OCI-LY3 (cell line): ENCODE measurements around the gene FOXD2.

Source experiments
- H2AFZ ChIP-seq: fragments of 200-600, 300-600 bp; shearing (Covaris generic); 2 replicates; pipeline ENCODE4 v1.6.0; 2014; ENCODE audit warnings: antibody characterized with exemption, low read depth, low read length
- H3K27ac ChIP-seq: fragments of 200-600, 300-600 bp; sonication (generic); 2 replicates; pipeline ENCODE4 v1.5.1; 2014; ENCODE audit warnings: mild to moderate bottlenecking, low read length, moderate library complexity, mixed read lengths
- H3K27me3 ChIP-seq: fragments of 200-600, 300-600 bp; sonication (generic); 2 replicates; pipeline ENCODE4 v1.6.1; 2014; ENCODE audit warnings: low read depth, low read length, mixed read lengths
- H3K36me3 ChIP-seq: fragments of 200-600, 300-600 bp; sonication (generic); replicated peaks from 2 replicates; pipeline ENCODE3; 2014; ENCODE audit warnings: low read depth, low read length, mixed read lengths
- H3K4me1 ChIP-seq: fragments of 300-600, 200-600 bp; sonication (generic); 2 replicates; pipeline ENCODE4 v1.6.1; 2014; ENCODE audit warnings: low read length, mixed read lengths
- H3K4me2 ChIP-seq: fragments of 200-600, 300-600 bp; sonication (generic); 2 replicates; pipeline ENCODE4 v1.6.1; 2014; ENCODE audit warnings: low read length, mixed read lengths
- H3K4me3 ChIP-seq: fragments of 300-600, 200-600 bp; sonication (generic); 2 replicates; pipeline ENCODE4 v1.5.1; 2014; ENCODE audit warnings: antibody characterized with exemption, mild to moderate bottlenecking, low read length, moderate library complexity
- H3K79me2 ChIP-seq: fragments of 300-600, 200-600 bp; shearing (Covaris generic); 2 replicates; pipeline ENCODE4 v1.6.1; 2014; ENCODE audit warnings: mild to moderate bottlenecking, low read length, mixed read lengths
- H3K9ac ChIP-seq: fragments of 300-600, 200-600 bp; shearing (Covaris generic); 2 replicates; pipeline ENCODE4 v1.6.0; 2014; ENCODE audit warnings: mild to moderate bottlenecking, low read length, moderate library complexity
- H3K9me3 ChIP-seq: fragments of 200-600, 300-600 bp; shearing (Covaris generic); 2 replicates; pipeline ENCODE4 v1.6.1; 2014; ENCODE audit warnings: low read length, mixed read lengths; ENCODE audit not compliant: insufficient read depth
- H4K20me1 ChIP-seq: fragments of 200-600, 300-600 bp; sonication (generic); 2 replicates; pipeline ENCODE4 v1.6.1; 2016; ENCODE audit warnings: low read length, mixed read lengths; ENCODE audit not compliant: insufficient read depth
- CTCF ChIP-seq: fragments of 200-600, 300-600 bp; sonication (generic); IDR thresholded peaks from 2 replicates; pipeline ENCODE4 v1.5.1; 2014; ENCODE audit warnings: antibody characterized with exemption, low read length, low read depth
- EZH2phosphoT487 ChIP-seq: fragments of 200-600 bp; shearing (Covaris generic); IDR thresholded peaks from 2 replicates; pipeline ENCODE4 v1.6.1; 2018; ENCODE audit warnings: antibody characterized with exemption, mixed run types, low read depth

FOXD2 gene

GRCh38 chr1:47479664-47480063 is 41.8 kb downstream of the FOXD2 start:
- H3K27me3 ChIP-seq: 0 out of 2 replicates have a peak, but pooled peaks cover 3% of the 10 kb centered on the region
- H3K4me2 ChIP-seq: no peak overlapping the region
- H3K79me2 ChIP-seq: no peaks in the 10 kb centered on the region
- H3K36me3 ChIP-seq: no peaks in the 10 kb centered on the region
- no peaks in the 10 kb centered on the region for H3K4me1 ChIP-seq
- no peaks in the 10 kb centered on the region for H3K9me3 ChIP-seq
- H3K9ac ChIP-seq: no peak overlapping the region
- no peaks in the 10 kb centered on the region for H4K20me1 ChIP-seq
- TF ChIP-seq EZH2phosphoT487 (no peak), CTCF (no peak)
- H3K27ac ChIP-seq: no peak overlapping the region
- H2AFZ ChIP-seq: no peak overlapping the region
- no peak overlapping the region for H3K4me3 ChIP-seq

GRCh38 chr1:47481936-47482335 is 44.1 kb downstream of the FOXD2 start:
- H3K27ac ChIP-seq: no peak overlapping the region
- H4K20me1 ChIP-seq: no peaks in the 10 kb centered on the region
- H3K4me2 ChIP-seq: no peak overlapping the region
- H3K9ac ChIP-seq: no peak overlapping the region
- no peaks in the 10 kb centered on the region for H3K4me1 ChIP-seq
- no peak overlapping the region for H2AFZ ChIP-seq
- H3K9me3 ChIP-seq: no peaks in the 10 kb centered on the region
- no peaks in the 10 kb centered on the region for H3K36me3 ChIP-seq
- TF ChIP-seq CTCF (no peak), EZH2phosphoT487 (no peak)
- H3K27me3 ChIP-seq: 0 out of 2 replicates have a peak, but pooled peaks cover 3% of the 10 kb centered on the region
- no peaks in the 10 kb centered on the region for H3K79me2 ChIP-seq
- H3K4me3 ChIP-seq: no peak overlapping the region

- Histone ChIP-seq H2AFZ (no peak overlapping the region), H3K79me2 (no peaks in the 10 kb centered on the region), H3K4me1 (no peaks in the 10 kb centered on the region), H3K36me3 (no peaks in the 10 kb centered on the region), H3K4me2 (no peak overlapping the region), H3K9me3 (no peaks in the 10 kb centered on the region), H4K20me1 (no peaks in the 10 kb centered on the region), H3K9ac (no peak overlapping the region), H3K4me3 (no peak overlapping the region), H3K27me3 (0 out of 2 replicates have a peak, but pooled peaks cover 3% of the 10 kb centered on the region), H3K27ac (no peak overlapping the region)
- TF ChIP-seq EZH2phosphoT487 (no peak), CTCF (no peak)
Measured at GRCh38 chr1:47482786-47483185, 44.9 kb downstream of the FOXD2 start.

- TF ChIP-seq EZH2phosphoT487: no peak
- TF ChIP-seq CTCF: no peak
- no peak overlapping the region for H3K4me2 ChIP-seq
- no peak overlapping the region for H2AFZ ChIP-seq
- no peaks in the 10 kb centered on the region for H3K79me2 ChIP-seq
- H3K9me3 ChIP-seq: no peaks in the 10 kb centered on the region
- H3K27ac ChIP-seq: no peak overlapping the region
- no peak overlapping the region for H3K9ac ChIP-seq
- no peaks in the 10 kb centered on the region for H3K4me1 ChIP-seq
- 0 out of 2 replicates have a peak, but pooled peaks cover 3% of the 10 kb centered on the region for H3K27me3 ChIP-seq
- H3K4me3 ChIP-seq: no peak overlapping the region
- no peaks in the 10 kb centered on the region for H4K20me1 ChIP-seq
- H3K36me3 ChIP-seq: no peaks in the 10 kb centered on the region
Measured at GRCh38 chr1:47483651-47484050, 45.8 kb downstream of the FOXD2 start.
